GM19238 (cell line): ENCODE measurements around the gene ZNF584.
"Not testable (repeated sequence)": the region's sequence is repeated elsewhere in the genome, so short reads cannot be mapped to it uniquely, and the experiment has no call there.

ENCODE experiments used
- DNase-seq: peaks from one replicate; pipeline ENCODE4 v3.0.0; 2011; ENCODE audit warnings: low spot score; ENCODE audit not compliant: insufficient read length

Gene ZNF584

GRCh38 chr19:58403920-58404478 is 4.5 kb upstream of the ZNF584 start:
- not testable (repeated sequence) for DNase-seq

DNA sequence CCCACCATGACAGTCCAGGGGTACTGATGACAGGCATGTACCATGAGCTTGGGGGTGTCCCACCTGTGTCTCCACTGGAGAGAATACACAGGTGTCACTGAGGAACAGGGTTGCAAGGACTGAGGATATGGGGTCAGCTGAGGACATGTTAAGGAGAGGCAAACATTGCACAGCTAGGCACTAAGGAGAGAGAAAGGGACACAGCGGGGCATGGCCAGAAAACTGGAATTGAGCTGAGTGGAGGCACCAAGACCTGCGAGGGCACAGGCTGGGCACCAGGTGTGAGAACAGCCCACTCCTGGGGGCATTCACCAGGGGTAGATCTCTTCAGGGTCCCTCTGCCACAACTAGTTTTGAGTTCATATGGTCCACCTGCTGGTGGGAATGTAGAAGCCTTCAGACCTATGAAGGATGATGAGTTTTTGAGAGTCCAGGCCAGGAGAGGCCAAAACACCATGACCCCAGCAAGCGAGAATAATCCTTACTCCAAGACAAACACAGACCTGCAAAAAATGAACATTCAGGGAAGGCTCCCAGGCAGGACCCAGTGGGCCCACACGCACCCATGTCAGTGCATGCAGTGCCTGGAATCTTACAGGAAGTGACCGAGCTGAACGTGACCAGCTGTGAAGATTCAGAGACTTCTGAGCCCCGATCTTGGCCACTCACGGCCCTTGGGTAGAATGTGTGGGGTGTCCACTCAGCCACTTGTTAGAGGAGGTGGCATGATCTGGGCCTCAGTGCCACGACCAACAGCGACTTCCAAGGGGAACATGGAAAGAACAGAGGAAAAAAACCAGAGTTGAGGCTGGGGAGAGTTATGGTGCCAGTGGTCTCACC is 1.4 kb upstream of the ZNF584 start:
- DNase-seq: no peak

- no peak for DNase-seq
These were observed 744 bp upstream of the ZNF584 start for GRCh38 chr19:58407658-58408151.

DNA sequence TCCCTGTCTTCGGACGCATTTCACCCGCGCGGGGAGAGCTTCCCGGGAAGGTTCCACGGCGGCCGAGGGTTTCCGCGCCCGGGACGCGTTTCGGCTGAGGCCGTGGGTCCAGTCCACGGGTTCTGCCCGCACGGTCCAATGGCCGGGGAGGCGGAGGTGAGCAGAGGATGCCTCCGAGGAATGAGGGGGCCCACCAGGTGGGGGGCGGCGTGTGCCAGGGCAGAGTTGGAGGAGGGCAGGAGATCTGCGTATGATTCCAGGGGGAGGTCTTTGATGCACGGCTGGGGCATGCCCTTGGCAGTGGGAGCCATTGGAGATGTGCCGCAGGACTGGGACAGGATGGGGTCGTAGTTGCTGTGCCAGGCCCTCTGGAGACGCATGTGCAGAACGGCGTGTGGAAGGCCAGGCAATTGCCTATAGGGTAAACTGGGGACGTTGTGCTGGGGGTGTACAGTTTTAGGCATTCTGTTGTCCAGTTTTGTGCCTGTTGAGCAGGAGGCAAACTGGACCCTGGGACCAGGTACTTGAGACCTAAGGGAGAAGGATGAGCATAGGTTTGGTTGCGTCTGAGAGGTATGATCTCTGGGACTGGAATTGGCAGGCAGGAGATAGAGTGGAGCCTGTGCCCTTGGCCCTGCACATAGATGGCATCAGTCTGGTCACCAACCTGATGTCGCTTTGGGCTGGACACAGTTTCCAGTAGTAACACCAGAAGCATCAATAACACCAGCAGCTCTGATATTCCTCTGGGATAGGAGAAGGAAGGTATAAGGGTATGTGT is 751 bp downstream of the ZNF584 start:
- no peak for DNase-seq

DNA sequence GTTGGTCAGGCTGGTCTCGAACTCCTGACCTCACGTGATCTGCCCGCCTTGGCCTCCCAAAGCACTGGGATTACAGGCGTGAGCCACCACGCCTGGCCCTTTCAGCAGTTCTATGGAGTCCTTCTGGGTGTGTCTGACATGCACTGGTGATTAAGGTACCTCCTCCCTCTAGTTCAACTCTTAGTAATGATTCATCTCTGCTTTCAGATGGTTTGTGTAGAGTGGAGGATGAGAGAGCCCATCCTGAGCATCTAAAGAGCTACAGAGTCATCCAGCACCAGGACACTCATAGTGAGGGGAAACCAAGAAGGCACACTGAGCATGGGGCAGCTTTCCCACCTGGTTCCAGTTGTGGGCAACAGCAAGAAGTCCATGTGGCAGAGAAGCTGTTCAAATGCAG is 8.2 kb downstream of the ZNF584 start:
- DNase-seq: no peak

DNA sequence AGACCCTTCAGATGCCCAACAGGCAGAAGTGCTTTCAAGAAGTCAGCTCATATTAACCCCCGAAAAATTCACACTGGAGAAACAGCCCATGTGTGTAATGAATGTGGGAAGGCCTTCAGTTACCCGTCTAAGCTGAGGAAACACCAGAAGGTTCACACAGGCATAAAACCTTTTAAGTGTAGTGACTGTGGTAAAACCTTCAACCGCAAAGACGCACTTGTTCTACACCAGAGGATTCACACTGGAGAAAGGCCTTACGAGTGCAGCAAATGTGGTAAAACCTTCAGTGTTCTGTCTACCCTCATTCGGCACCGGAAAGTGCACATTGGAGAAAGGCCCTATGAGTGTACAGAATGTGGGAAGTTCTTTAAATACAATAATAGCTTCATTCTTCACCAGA is 8.6 kb downstream of the ZNF584 start:
- DNase-seq: no peak

- no peak for DNase-seq
These were observed 20.2 kb downstream of the ZNF584 start for GRCh38 chr19:58428617-58429016.

DNA sequence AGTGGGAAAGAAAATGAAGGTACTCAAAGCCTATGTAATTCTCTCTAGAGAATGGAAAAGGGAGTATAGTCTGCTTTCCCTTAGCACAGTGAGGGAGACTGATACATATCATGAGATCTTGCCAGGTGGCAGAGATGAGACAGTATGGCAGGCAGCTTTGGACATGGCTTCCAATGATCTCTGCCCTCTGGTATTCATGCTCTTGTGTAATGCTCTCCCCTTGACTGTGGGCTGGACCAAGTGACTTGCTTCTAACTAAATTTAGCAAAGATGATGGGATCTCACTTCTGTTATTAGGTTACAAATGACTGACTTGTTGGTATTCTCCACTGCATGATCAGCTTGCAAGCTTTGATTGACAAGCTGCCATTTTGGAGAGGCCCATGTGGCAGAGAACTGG is 21.3 kb downstream of the ZNF584 start:
- no peak for DNase-seq

DNA sequence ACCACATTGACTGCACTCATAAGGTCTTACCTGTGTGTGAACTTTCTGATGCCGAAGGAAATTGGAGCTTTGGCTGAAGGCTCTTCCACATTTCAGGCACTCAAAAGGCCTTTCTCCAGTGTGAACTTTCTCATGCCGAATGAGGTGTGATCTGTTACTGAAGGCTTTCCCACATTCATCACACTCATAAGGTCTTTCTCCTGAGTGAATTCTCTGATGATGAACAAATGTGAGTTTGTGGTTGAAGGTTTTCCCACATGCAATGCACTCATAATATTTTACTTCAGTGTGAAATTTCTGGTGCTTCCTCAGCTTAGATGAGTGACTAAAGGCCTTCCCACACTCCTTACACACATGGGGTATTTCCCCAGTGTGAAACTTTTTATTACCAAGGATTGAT is 25.8 kb downstream of the ZNF584 start:
- DNase-seq: no peak

DNA sequence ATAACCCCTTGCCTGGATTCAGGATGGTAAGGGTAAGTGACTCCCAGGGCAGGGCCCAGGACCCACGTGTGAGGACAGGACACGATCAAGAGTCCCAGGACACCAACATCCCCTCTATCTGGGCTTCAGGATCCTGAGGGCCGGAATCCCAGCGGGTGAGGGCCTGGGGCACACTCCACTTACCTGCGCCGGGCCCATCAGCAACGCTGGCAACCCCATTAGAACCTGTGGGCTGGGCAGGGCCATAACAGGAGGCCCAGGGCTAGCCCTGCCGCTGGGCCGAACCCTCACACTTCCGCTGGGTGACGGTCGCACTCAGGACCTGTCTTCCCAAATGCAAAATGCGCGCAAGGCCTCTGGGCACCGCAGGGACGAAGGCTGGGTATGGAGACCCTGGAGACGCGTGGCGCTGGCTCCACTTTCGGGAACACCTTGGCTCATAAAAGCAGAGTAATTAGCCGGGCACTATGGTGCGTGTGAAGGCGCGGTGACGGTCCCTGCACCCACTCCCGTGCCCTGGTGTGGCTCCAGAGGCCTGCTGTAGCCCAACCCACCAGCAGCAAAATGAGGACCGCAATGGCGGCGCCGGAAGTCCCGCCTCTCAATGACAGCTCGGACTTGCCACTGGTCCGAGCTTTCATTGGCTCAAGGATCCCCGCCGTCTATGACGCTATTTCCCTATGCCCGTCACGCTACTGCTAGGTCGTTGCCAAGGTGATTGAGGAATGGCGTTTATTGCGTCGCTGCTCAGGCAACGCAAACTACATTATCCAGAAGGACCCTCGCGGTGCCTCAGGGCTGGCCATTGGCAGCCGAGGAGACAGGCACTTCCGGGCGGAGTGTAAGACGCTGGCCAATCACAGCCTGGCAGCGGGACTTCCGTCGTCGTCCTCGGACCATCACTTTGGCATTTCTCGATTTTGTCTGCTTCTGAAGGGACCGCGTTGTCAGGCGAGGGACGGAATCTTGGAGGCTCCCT is 31.4 kb downstream of the ZNF584 start, which contains the start of gene ZNF132:
Gene ZNF132, minus strand, starts transcription at position 578 of the 979 bp plus-strand sequence. Its CDS starts 332 bp downstream, at position 246.
- DNase-seq: peak; percentile 94

- DNase-seq: no peak
These were observed 32.1 kb downstream of the ZNF584 start for GRCh38 chr19:58440556-58440955.

- DNase-seq: not testable (repeated sequence)
These were observed 34.5 kb downstream of the ZNF584 start for GRCh38 chr19:58442986-58443385.

- not testable (repeated sequence) for DNase-seq
These were observed 40.4 kb downstream of the ZNF584 start for GRCh38 chr19:58448860-58449259.

- DNase-seq: not testable (repeated sequence)
These were observed 41.5 kb downstream of the ZNF584 start for GRCh38 chr19:58449980-58450379.

- DNase-seq: no peak
These were observed 42.5 kb downstream of the ZNF584 start for GRCh38 chr19:58450856-58451357.

GRCh38 chr19:58451358-58452101 is 43.1 kb downstream of the ZNF584 start, which contains the start of gene ZNF324B:
Gene ZNF324B (plus strand): TSS chr19:58451622. CDS start chr19:58453702, 2,080 bp downstream.
- peak; percentile 97 for DNase-seq

GRCh38 chr19:58453743-58454142 is 45.3 kb downstream of the ZNF584 start:
- DNase-seq: no peak

DNA sequence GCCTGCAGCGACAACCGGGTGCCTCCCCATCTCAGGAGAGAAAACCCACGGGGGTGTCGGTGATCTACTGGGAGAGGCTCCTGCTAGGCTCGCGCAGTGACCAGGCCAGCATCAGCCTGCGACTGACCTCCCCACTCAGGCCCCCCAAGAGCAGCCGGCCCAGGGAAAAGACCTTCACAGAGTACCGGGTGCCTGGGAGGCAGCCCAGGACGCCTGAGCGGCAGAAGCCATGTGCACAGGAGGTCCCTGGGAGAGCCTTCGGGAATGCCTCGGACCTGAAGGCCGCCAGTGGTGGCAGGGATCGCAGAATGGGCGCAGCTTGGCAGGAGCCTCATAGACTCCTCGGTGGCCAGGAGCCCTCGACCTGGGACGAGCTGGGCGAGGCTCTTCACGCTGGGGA is 46.9 kb downstream of the ZNF584 start:
- no peak for DNase-seq

- no peak for DNase-seq
These were observed 47.7 kb downstream of the ZNF584 start for GRCh38 chr19:58456111-58456510.

GRCh38 chr19:58460039-58460438 is 51.6 kb downstream of the ZNF584 start:
- no peak for DNase-seq
